ENCODE data around the gene RSRP1. TPM values are rescaled to one million over a fixed set of nuclear protein-coding genes. Genes with fewer than 3 reads are reported as not detected.

Gene RSRP1
- total RNA-seq, 1 donor from 2014 or later = 122 TPM

DNA sequence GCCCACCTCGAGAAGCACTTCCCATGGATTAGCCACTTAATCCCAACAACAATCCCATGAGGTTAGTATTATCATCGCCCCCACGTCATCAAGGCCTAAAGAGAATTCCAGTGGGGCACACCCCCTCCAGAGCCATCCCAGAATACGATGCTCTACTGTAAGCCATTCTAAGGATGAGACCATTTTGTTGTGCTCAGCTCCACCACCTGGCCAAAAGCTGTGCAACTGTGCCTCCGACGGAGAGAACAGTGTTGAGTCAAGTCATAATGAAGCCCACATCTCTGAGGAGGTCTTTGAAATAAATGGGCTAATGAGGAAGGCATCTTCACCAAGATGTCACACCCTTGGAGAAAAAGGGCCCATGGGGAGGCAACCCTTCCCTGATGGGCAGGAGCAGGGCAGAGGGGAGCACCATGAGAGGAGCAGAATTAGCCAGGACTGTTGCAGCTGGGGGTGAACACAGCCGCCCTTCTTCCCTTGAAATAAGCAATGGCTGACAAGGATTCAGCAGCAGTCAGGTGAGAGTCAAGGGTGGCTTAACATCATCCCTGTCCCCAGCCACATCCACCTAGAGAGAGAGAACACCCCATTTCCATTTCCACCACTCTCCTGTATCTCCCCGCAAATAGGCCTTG, 29.5 kb downstream of the RSRP1 start:
- Mint-ChIP-seq H3K27me3 (ENCODE audit: unreplicated experiment) (peaks cover under 1% of the 10 kb centered on the region), H3K27ac (ENCODE audit: unreplicated experiment) (no peak overlapping the region), H3K9me3 (ENCODE audit: unreplicated experiment) (no peaks in the 10 kb centered on the region), H3K4me1 (ENCODE audit: unreplicated experiment) (no peaks in the 10 kb centered on the region), H3K36me3 (ENCODE audit: unreplicated experiment) (peaks cover 21% of the 10 kb centered on the region), H3K4me3 (ENCODE audit: unreplicated experiment) (no peak overlapping the region)
- TF ChIP-seq, protein P1, sequence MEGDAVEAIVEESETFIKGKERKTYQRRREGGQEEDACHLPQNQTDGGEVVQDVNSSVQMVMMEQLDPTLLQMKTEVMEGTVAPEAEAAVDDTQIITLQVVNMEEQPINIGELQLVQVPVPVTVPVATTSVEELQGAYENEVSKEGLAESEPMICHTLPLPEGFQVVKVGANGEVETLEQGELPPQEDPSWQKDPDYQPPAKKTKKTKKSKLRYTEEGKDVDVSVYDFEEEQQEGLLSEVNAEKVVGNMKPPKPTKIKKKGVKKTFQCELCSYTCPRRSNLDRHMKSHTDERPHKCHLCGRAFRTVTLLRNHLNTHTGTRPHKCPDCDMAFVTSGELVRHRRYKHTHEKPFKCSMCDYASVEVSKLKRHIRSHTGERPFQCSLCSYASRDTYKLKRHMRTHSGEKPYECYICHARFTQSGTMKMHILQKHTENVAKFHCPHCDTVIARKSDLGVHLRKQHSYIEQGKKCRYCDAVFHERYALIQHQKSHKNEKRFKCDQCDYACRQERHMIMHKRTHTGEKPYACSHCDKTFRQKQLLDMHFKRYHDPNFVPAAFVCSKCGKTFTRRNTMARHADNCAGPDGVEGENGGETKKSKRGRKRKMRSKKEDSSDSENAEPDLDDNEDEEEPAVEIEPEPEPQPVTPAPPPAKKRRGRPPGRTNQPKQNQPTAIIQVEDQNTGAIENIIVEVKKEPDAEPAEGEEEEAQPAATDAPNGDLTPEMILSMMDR (IDR thresholded peaks at IDR 0.05) = no peak
- DNase-seq (ENCODE audit: extremely low spot score, unreplicated experiment) = no peak

DNA sequence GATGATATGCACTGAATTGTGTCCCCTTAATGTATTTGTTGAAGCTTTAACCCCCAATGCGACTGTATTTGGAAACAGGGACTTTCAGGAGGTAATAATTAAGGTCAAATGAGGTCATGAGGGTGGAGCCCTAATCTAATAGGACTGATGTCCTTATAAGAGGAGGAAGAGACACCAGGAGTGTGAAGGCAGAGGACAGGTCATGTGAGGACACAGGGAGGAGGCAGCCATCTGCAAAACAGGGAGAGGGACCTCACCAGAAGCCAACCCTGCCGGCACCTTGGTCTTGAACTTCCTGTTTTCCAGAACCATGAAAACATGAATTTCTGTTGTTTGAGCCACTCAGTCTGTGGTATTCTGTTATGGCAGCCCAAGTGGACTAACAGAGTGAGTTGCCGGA, 30.2 kb downstream of the RSRP1 start:
- Mint-ChIP-seq H3K4me1 (ENCODE audit: unreplicated experiment) (no peaks in the 10 kb centered on the region), H3K27ac (ENCODE audit: unreplicated experiment) (no peak overlapping the region), H3K27me3 (ENCODE audit: unreplicated experiment) (peaks cover 8% of the 10 kb centered on the region), H3K9me3 (ENCODE audit: unreplicated experiment) (no peaks in the 10 kb centered on the region), H3K4me3 (ENCODE audit: unreplicated experiment) (no peak overlapping the region), H3K36me3 (ENCODE audit: unreplicated experiment) (peaks cover 16% of the 10 kb centered on the region)
- DNase-seq (ENCODE audit: extremely low spot score, unreplicated experiment) = no peak
- TF ChIP-seq, protein P1 (IDR thresholded peaks at IDR 0.05) = no peak

DNA sequence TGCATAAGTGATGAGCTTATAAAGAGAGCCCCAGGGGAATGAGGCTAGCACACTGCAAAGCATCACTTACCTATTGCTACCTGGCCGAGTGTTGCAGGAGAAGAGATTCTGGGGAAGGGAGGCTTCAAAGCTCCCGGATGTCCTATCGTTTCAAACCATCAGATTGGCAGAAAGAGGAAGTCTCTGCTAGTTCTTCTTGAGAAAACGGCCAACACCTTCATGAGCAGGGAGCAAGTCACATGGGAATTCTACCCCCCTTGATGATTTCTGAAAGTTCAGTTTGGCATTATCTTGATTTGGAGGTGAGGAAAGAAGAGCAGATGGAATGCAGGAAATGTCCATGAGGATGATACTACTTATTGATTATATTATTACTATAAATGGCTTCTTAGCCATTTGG, 31.1 kb downstream of the RSRP1 start:
- TF ChIP-seq, protein P1 (IDR thresholded peaks at IDR 0.05) = no peak
- H3K27ac Mint-ChIP-seq (ENCODE audit: unreplicated experiment) = no peak overlapping the region
- H3K27me3 Mint-ChIP-seq (ENCODE audit: unreplicated experiment) = peaks cover 13% of the 10 kb centered on the region
- H3K9me3 Mint-ChIP-seq (ENCODE audit: unreplicated experiment) = no peaks in the 10 kb centered on the region
- no peak for DNase-seq (ENCODE audit: extremely low spot score, unreplicated experiment)
- H3K36me3 Mint-ChIP-seq (ENCODE audit: unreplicated experiment) = peaks cover 9% of the 10 kb centered on the region
- H3K4me1 Mint-ChIP-seq (ENCODE audit: unreplicated experiment) = no peaks in the 10 kb centered on the region
- H3K4me3 Mint-ChIP-seq (ENCODE audit: unreplicated experiment) = no peak overlapping the region

DNA sequence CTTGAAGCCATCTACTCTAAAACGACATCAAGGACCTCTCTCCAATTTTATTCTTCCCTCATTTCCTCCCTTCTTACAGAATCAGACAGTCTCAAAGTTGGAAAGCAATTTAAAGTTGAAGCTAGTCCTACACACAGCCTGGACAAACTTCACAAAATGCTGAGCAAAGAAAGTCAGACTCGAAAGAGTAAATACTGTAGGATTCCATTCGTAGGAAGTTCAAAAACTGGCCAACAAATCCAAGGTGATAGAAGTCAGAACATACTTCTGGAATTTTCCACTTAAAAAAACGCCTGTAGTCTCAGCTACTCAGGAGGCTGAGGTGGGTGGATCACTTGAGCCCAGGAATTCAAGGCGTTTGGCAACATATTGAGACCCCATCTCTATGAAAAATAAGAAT, 34.5 kb downstream of the RSRP1 start:
- H3K27me3 Mint-ChIP-seq (ENCODE audit: unreplicated experiment) = peaks cover 36% of the 10 kb centered on the region
- DNase-seq (ENCODE audit: extremely low spot score, unreplicated experiment) = no peak
- no peaks in the 10 kb centered on the region for H3K9me3 Mint-ChIP-seq (ENCODE audit: unreplicated experiment)
- no peak overlapping the region for H3K27ac Mint-ChIP-seq (ENCODE audit: unreplicated experiment)
- TF ChIP-seq, protein P1 (IDR thresholded peaks at IDR 0.05) = no peak
- no peaks in the 10 kb centered on the region for H3K36me3 Mint-ChIP-seq (ENCODE audit: unreplicated experiment)
- H3K4me3 Mint-ChIP-seq (ENCODE audit: unreplicated experiment) = no peak overlapping the region
- peaks cover 5% of the 10 kb centered on the region for H3K4me1 Mint-ChIP-seq (ENCODE audit: unreplicated experiment)

DNA sequence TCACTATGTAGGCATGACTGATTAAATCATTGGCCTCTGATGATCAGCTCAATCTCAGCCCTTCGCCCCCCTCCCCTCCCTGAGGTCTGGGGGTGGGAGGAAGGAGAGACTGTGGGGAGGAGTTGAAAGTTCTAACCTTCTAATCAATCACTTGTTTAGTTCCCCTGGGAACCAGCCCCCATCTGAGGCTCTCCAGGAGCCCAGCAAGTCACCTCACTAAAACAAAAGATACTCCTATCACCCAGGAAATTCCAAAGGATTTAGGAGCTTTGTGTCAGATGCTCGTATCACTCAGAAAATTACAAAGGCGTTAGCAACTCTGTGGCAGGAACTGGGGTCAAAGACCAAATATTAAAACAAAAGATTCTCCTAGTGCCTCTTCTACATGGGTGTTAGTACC, 36.5 kb downstream of the RSRP1 start:
- Mint-ChIP-seq H3K27me3 (ENCODE audit: unreplicated experiment) (peaks cover 42% of the 10 kb centered on the region), H3K4me1 (ENCODE audit: unreplicated experiment) (peaks cover 5% of the 10 kb centered on the region), H3K4me3 (ENCODE audit: unreplicated experiment) (no peak overlapping the region), H3K9me3 (ENCODE audit: unreplicated experiment) (no peaks in the 10 kb centered on the region), H3K27ac (ENCODE audit: unreplicated experiment) (no peak overlapping the region), H3K36me3 (ENCODE audit: unreplicated experiment) (no peaks in the 10 kb centered on the region)
- TF ChIP-seq, protein P1 (IDR thresholded peaks at IDR 0.05) = no peak
- DNase-seq (ENCODE audit: extremely low spot score, unreplicated experiment) = no peak
